AG10803 (cell line): ENCODE measurements around the gene XKR7.

Source experiments
- DNase-seq: peaks from one replicate; pipeline ENCODE4 v3.0.0; 2010; ENCODE audit warnings: low read depth
- H3K4me3 ChIP-seq: 2 replicates; pipeline ENCODE4 v1.5.1; 2011; ENCODE audit warnings: mild to moderate bottlenecking, low read length, control low read depth
- TF ChIP-seq, protein P1 (sequence below): conservative IDR thresholded peaks from 2 replicates; pipeline ENCODE4 v1.5.1; 2011; ENCODE audit warnings: mild to moderate bottlenecking, low read length, control low read depth, inconsistent platforms

XKR7 gene

DNA sequence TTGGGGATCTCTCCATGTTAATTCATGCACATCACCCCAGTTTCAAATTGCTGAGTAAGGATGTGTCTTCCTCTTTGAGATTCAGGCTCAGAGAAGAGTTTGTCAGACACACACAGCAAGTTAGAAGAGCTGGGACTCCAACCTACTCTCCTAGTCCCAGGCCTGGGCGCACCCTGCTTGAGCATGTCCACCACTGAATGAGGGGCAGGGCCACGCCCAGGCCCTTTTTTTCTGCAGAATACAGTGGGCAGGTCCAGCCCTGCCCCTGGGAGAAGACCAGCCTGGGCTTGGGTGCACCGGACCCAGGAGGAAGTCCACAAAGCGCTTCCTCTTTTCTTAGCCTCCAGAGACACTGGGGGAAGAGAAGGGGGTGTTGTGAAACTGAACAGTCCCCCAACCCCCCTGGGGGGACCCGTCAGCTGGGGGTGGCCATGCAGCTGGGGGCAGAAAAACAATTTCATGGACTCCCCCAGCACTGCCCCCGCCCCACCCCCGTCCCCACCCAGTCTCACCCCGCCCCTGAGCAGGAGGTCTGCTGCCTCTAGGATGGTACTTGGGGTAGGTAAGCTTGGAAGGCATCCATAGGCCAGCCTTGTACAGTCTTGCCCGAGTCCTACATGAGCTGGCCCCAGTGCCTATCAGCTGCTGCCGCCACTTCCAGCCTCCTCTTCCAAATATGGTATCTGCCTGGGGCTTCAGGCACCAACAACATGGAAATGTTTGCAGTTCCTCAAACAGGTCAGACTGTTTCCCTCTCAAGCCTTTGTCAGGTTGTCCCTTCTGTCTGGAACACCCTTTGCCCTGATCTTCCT is 72.4 kb downstream of the XKR7 start:
- TF ChIP-seq, protein P1, sequence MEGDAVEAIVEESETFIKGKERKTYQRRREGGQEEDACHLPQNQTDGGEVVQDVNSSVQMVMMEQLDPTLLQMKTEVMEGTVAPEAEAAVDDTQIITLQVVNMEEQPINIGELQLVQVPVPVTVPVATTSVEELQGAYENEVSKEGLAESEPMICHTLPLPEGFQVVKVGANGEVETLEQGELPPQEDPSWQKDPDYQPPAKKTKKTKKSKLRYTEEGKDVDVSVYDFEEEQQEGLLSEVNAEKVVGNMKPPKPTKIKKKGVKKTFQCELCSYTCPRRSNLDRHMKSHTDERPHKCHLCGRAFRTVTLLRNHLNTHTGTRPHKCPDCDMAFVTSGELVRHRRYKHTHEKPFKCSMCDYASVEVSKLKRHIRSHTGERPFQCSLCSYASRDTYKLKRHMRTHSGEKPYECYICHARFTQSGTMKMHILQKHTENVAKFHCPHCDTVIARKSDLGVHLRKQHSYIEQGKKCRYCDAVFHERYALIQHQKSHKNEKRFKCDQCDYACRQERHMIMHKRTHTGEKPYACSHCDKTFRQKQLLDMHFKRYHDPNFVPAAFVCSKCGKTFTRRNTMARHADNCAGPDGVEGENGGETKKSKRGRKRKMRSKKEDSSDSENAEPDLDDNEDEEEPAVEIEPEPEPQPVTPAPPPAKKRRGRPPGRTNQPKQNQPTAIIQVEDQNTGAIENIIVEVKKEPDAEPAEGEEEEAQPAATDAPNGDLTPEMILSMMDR: no peak
- DNase-seq: no peak
- H3K4me3 ChIP-seq: no peak overlapping the region

DNA sequence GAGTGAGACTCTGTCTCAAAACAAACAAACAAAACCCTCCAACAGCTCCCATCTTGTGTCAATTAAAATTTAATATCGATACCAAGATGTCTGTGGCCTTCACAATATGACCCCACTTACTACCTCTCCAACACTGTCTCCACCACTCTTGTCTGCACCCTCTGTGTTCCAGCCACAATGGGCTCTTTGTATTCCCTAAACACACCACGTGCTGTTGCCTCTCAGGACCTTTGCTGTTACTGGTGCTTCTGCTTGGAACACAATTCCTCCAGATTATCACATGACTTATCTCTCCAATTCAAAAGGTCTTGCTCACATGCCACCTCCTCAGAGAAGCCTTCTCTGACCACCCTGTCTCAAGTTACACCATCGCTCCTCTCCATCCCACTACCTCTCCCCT is 78.0 kb downstream of the XKR7 start:
- no peak for DNase-seq
- TF ChIP-seq, protein P1: no peak
- H3K4me3 ChIP-seq: no peak overlapping the region

DNA sequence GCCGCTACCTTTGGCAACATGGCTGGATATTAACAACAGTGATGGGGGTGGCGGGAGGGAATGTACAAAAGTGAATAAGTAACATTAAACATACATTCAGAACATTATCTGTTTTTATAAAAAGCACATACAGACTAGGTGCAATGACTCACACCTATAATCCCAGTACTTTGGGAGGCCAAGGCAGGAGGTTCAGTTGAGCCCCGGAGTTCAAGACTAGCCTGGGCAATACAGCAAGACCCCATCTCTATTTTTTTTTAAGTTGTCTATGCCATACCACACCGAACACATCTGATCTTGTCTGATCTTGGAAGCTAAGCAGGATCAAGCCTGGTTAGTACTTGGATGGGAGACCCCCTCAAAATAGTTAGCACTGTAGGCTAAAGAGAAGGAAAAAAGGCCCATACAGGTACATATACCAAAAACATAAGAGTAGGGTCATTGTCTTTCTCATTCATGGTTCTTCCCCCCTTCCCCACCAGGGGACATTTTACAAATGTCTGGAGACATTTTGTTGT is 82.4 kb downstream of the XKR7 start:
- TF ChIP-seq, protein P1: no peak
- H3K4me3 ChIP-seq: no peak overlapping the region
- DNase-seq: no peak

DNA sequence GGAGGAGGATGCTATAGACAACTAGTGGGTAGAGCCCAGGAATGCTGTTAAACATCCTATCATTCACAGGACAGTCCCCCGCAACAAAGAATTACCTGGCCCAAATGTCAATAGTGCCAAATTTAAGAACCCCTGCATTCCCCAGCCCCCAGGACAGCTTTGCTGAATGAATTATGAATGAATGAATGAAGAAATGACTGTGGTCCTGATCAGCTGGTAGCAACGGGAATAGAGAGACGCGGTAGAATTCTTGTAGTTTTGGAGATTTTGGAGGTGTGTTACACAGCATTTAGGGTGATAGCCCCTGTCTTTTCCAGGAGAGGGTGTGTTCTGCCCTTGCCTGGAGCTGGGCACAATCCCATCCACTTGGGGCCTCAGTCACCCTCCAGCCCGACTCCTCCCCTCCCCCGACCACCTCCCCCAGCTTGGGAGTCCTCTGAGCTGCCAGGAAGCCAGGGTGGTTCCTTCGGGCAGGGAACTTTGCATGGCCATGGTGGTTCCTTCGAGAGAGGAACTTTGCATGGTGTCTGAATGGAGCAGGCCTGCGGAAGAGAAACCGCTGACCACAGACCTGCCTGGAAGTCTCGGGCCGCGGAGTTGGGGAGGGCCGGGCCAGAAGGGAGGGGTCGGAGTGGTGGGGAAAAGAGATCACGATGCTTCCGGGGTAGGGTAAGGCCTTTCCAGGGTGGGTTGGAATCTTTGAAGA is 83.1 kb downstream of the XKR7 start:
- DNase-seq: no peak

DNA sequence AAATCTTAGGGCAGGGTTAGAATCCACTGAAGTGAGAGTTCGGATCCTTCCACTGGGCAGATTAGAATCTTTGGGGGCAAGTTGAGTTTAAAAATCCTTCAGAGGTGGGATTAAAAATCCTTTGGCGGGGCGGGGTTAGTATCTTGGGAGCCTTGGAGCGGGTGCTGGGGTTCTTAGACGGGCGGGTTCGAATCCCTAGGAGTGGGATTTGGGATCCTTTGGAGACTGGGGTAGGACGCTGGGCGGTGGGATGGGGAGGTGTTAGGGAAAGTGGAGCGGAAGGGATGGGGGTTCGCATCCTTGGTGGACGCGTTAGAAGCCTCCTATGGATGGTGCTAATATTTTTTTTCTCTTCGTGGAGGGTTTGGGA is 83.8 kb downstream of the XKR7 start:
- H3K4me3 ChIP-seq: no peak overlapping the region
- TF ChIP-seq, protein P1: no peak
- DNase-seq: no peak

More for the DNA sequence above, 83.1 kb downstream of the XKR7 start:
- TF ChIP-seq, protein P1: no peak
- H3K4me3 ChIP-seq: no peak overlapping the region

DNA sequence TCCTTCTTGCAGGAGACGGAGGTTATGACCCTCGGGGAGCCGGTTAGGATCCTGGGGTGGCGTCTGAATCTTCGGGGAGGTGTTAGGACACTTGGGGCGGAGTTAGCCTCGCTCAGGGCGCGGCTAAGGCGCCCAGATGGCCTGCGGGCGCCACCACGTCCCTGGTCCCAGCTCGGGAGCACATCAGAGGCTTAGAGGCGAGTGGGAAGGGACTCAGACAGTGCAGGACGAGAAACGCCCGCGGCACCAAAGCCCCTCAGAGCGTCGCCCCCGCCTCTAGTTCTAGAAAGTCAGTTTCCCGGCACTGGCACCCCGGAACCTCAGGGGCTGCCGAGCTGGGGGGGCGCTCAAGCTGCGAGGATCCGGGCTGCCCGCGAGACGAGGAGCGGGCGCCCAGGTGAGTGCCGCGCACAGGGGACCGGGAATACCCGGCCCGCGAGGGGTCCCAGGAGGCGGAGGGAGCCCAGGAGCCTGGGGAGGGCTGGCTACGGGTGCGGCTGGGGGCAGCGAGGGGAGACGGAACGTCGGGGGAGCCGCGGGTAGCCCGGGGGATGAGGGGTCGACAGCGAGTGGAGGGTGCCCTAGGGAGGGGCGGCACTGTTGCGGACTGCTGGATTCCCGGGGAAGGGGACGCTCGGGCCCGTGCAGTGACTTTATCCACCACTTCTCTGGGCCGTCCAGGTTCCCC is 84.3 kb downstream of the XKR7 start, which contains the start of gene HCK:
HCK (plus strand) TSS at position 153 of the 688 bp plus-strand sequence.
- TF ChIP-seq, protein P1: no peak
- no peak within 1 kb of the TSS for H3K4me3 ChIP-seq
- DNase-seq: no peak
